Measurements from ENCODE around the gene FXYD6. TPM values are rescaled to one million over a fixed set of nuclear protein-coding genes. Genes with fewer than 3 reads are reported as not detected.

The FXYD6 gene
- total and polyA plus RNA-seq, 3 experiments from 2014 or later = 0.11 TPM; not detected in 2

- no peaks in the 10 kb centered on the region for H3K4me1 Mint-ChIP-seq
- no peak overlapping the region for H3K4me3 Mint-ChIP-seq
- H3K27ac Mint-ChIP-seq = no peak overlapping the region
- Histone ChIP-seq H3K4me1 (ENCODE audit: insufficient read depth, low read length) (no peaks in the 10 kb centered on the region), H3K4me3 (ENCODE audit: low read length) (no peak overlapping the region), H3K27ac (ENCODE audit: low read depth, low read length) (no peak overlapping the region), H3K36me3 (ENCODE audit: insufficient read depth, low read length) (no peaks in the 10 kb centered on the region), H3K9me3 (ENCODE audit: low read length) (no peaks in the 10 kb centered on the region), H3K27me3 (ENCODE audit: insufficient read depth, low read length, poor library complexity, severe bottlenecking) (no peaks in the 10 kb centered on the region)
- H3K27me3 Mint-ChIP-seq = peaks cover 8 to 24% of the 10 kb centered on the region in 2 donors
- H3K9me3 Mint-ChIP-seq = peaks cover 3 to 12% (median 9%) of the 10 kb centered on the region in 5 donors
- H3K36me3 Mint-ChIP-seq = peaks cover 0 to 21% (median 0%) of the 10 kb centered on the region in 3 donors
- no peak for DNase-seq
- ChIA-PET CTCF (no interaction called here), POLR2A (no interaction called here)
Measured at GRCh38 chr11:117891362-117891761, 14.9 kb upstream of the FXYD6 start.

GRCh38 chr11:117888139-117888566 is 11.7 kb upstream of the FXYD6 start:
- ChIA-PET POLR2A (no interaction called here), CTCF (no interaction called here)
- Mint-ChIP-seq H3K9me3 (peaks cover 3 to 12% (median 5%) of the 10 kb centered on the region in 5 donors), H3K27me3 (peaks cover 2 to 16% of the 10 kb centered on the region in 2 donors), H3K36me3 (peaks cover 0 to 21% (median 0%) of the 10 kb centered on the region in 3 donors), H3K4me1 (no peaks in the 10 kb centered on the region), H3K4me3 (no peak overlapping the region), H3K27ac (no peak overlapping the region)
- no peak for DNase-seq
- Histone ChIP-seq H3K27ac (ENCODE audit: low read depth, low read length) (no peak overlapping the region), H3K4me1 (ENCODE audit: insufficient read depth, low read length) (no peaks in the 10 kb centered on the region), H3K4me3 (ENCODE audit: low read length) (no peak overlapping the region), H3K9me3 (ENCODE audit: low read length) (no peaks in the 10 kb centered on the region), H3K36me3 (ENCODE audit: insufficient read depth, low read length) (no peaks in the 10 kb centered on the region), H3K27me3 (ENCODE audit: insufficient read depth, low read length, poor library complexity, severe bottlenecking) (no peaks in the 10 kb centered on the region)

GRCh38 chr11:117887431-117888138 is 11.1 kb upstream of the FXYD6 start:
- Histone ChIP-seq H3K4me1 (ENCODE audit: insufficient read depth, low read length) (no peaks in the 10 kb centered on the region), H3K4me3 (ENCODE audit: low read length) (no peak overlapping the region), H3K27me3 (ENCODE audit: insufficient read depth, low read length, poor library complexity, severe bottlenecking) (no peaks in the 10 kb centered on the region), H3K9me3 (ENCODE audit: low read length) (no peaks in the 10 kb centered on the region), H3K27ac (ENCODE audit: low read depth, low read length) (no peak overlapping the region), H3K36me3 (ENCODE audit: insufficient read depth, low read length) (no peaks in the 10 kb centered on the region)
- Mint-ChIP-seq H3K9me3 (peaks cover 2 to 10% (median 5%) of the 10 kb centered on the region in 5 donors), H3K27ac (no peak overlapping the region), H3K36me3 (peaks cover 0 to 16% (median 0%) of the 10 kb centered on the region in 3 donors), H3K4me1 (no peaks in the 10 kb centered on the region), H3K4me3 (no peak overlapping the region), H3K27me3 (peaks cover 5 to 13% of the 10 kb centered on the region in 2 donors)
- DNase-seq = no peak
- CTCF ChIA-PET = no interaction called here
- POLR2A ChIA-PET = no interaction called here

DNA sequence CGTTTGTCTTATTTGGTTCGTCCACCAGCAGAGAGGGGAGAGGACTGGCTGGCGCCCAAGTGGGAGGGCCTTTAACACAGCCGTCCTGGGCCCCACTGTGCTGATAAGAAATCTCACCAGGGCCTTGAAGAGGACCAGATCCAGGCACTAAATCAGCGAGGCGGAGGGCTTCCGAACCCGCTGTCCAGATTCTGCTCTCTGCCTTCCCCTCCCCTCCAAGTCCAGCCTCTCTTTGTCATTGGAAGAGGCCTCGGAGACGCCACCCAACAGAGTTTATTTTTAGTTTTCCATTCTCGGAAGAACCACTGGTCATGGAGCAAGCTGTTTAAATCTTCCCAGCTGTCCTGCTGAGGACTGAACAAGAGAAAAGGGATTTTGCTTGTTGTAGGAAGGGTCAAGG is 9.3 kb upstream of the FXYD6 start:
- ChIA-PET POLR2A (no interaction called here), CTCF (interaction anchor here (1.4 kb wide), 1 partner anchor 168 kb away, joined by 4 read pairs; no protein-coding TSS in a partner anchor)
- Mint-ChIP-seq H3K27ac (peak overlapping the region in 1 of 8 donors; percentile 86), H3K4me3 (no peak overlapping the region), H3K27me3 (peaks cover 9 to 22% of the 10 kb centered on the region in 2 donors), H3K9me3 (peaks cover 2 to 6% (median 4%) of the 10 kb centered on the region in 5 donors), H3K36me3 (peaks cover 0 to 8% (median 0%) of the 10 kb centered on the region in 3 donors), H3K4me1 (no peaks in the 10 kb centered on the region)
- no peaks in the 10 kb centered on the region for H3K9me3 ChIP-seq (ENCODE audit: low read length)
- H3K4me3 ChIP-seq (ENCODE audit: low read length) = no peak overlapping the region
- no peak for DNase-seq
- H3K4me1 ChIP-seq (ENCODE audit: insufficient read depth, low read length) = no peaks in the 10 kb centered on the region
- no peaks in the 10 kb centered on the region for H3K27me3 ChIP-seq (ENCODE audit: insufficient read depth, low read length, poor library complexity, severe bottlenecking)
- H3K36me3 ChIP-seq (ENCODE audit: insufficient read depth, low read length) = no peaks in the 10 kb centered on the region
- H3K27ac ChIP-seq (ENCODE audit: low read depth, low read length) = no peak overlapping the region

DNA sequence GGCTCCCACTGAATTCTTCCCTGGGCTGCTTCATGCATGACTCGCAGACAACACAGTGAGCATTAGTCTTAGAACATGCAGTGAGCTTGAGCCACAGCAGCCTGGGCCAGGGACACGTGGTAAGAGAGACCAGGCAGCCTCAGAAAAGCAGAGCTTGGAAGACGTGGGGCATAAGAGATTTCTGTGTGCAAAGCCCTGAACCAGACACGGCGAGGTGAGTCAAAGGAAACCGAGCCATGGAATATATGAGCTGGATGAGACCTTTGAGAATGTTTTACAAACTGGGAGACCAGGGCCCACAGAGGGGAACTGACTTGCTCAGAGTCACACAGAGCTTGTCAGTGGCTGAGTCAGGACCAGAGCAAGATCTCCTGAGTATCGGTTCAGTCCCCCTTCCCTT is 8.5 kb upstream of the FXYD6 start:
- no peak overlapping the region for H3K4me3 ChIP-seq (ENCODE audit: low read length)
- no peaks in the 10 kb centered on the region for H3K4me1 ChIP-seq (ENCODE audit: insufficient read depth, low read length)
- no peaks in the 10 kb centered on the region for H3K36me3 ChIP-seq (ENCODE audit: insufficient read depth, low read length)
- no peak overlapping the region for H3K27ac Mint-ChIP-seq
- H3K4me1 Mint-ChIP-seq = no peaks in the 10 kb centered on the region
- H3K36me3 Mint-ChIP-seq = peaks cover 0 to 3% (median 0%) of the 10 kb centered on the region in 3 donors
- H3K4me3 Mint-ChIP-seq = no peak overlapping the region
- H3K27ac ChIP-seq (ENCODE audit: low read depth, low read length) = no peak overlapping the region
- no peaks in the 10 kb centered on the region for H3K9me3 ChIP-seq (ENCODE audit: low read length)
- ChIA-PET POLR2A (no interaction called here), CTCF (interaction anchor here (1.0 to 1.4 kb wide), 2 partner anchors 68 to 168 kb away, joined by 3 to 4 read pairs; no protein-coding TSS in a partner anchor)
- H3K27me3 ChIP-seq (ENCODE audit: insufficient read depth, low read length, poor library complexity, severe bottlenecking) = no peaks in the 10 kb centered on the region
- H3K27me3 Mint-ChIP-seq = peaks cover 12 to 29% of the 10 kb centered on the region in 2 donors
- no peak for DNase-seq
- H3K9me3 Mint-ChIP-seq = peaks cover 2 to 3% (median 3%) of the 10 kb centered on the region in 5 donors

DNA sequence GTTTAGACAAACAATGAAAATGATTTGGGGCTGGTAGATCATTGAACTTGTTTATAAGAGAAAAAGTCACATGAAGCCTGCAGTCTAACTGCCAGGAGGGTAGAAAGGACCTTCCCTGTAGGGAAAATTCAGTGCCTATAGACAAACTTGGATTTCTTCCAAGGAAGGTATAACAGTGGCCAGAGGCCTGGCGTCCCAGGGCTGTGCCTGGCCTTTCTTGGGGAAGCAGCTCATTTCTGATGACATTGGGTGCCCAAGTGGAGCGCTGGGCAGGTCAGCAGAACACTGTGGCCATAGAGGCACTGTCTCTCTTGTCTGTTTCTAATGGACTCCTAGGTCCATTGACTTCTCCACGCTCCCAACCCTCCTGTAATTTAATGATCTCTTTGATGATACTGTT is 6.6 kb upstream of the FXYD6 start:
- peaks cover 21 to 35% of the 10 kb centered on the region in 2 donors for H3K27me3 Mint-ChIP-seq
- no peak overlapping the region for H3K27ac ChIP-seq (ENCODE audit: low read depth, low read length)
- no peaks in the 10 kb centered on the region for H3K4me1 Mint-ChIP-seq
- no peaks in the 10 kb centered on the region for H3K9me3 ChIP-seq (ENCODE audit: low read length)
- ChIA-PET CTCF (no interaction called here), POLR2A (no interaction called here)
- H3K4me3 Mint-ChIP-seq = no peak overlapping the region
- H3K27me3 ChIP-seq (ENCODE audit: insufficient read depth, low read length, poor library complexity, severe bottlenecking) = no peaks in the 10 kb centered on the region
- H3K4me1 ChIP-seq (ENCODE audit: insufficient read depth, low read length) = no peaks in the 10 kb centered on the region
- H3K9me3 Mint-ChIP-seq = no peaks in the 10 kb centered on the region
- H3K36me3 ChIP-seq (ENCODE audit: insufficient read depth, low read length) = no peaks in the 10 kb centered on the region
- DNase-seq = no peak
- H3K4me3 ChIP-seq (ENCODE audit: low read length) = no peak overlapping the region
- H3K36me3 Mint-ChIP-seq = no peaks in the 10 kb centered on the region
- H3K27ac Mint-ChIP-seq = no peak overlapping the region

- no peak overlapping the region for H3K4me3 ChIP-seq (ENCODE audit: low read length)
- Mint-ChIP-seq H3K4me3 (no peak overlapping the region), H3K9me3 (no peaks in the 10 kb centered on the region), H3K36me3 (no peaks in the 10 kb centered on the region), H3K4me1 (no peaks in the 10 kb centered on the region), H3K27me3 (peaks cover 24 to 39% of the 10 kb centered on the region in 2 donors), H3K27ac (no peak overlapping the region)
- no peaks in the 10 kb centered on the region for H3K9me3 ChIP-seq (ENCODE audit: low read length)
- ChIA-PET CTCF (no interaction called here), POLR2A (no interaction called here)
- H3K27me3 ChIP-seq (ENCODE audit: insufficient read depth, low read length, poor library complexity, severe bottlenecking) = peaks cover under 1% of the 10 kb centered on the region
- DNase-seq = no peak
- no peak overlapping the region for H3K27ac ChIP-seq (ENCODE audit: low read depth, low read length)
- H3K36me3 ChIP-seq (ENCODE audit: insufficient read depth, low read length) = no peaks in the 10 kb centered on the region
- H3K4me1 ChIP-seq (ENCODE audit: insufficient read depth, low read length) = no peaks in the 10 kb centered on the region
Measured at GRCh38 chr11:117882311-117882905, 6.0 kb upstream of the FXYD6 start.

- no peak overlapping the region for H3K27ac Mint-ChIP-seq
- Histone ChIP-seq H3K9me3 (ENCODE audit: low read length) (no peaks in the 10 kb centered on the region), H3K27ac (ENCODE audit: low read depth, low read length) (no peak overlapping the region), H3K27me3 (ENCODE audit: insufficient read depth, low read length, poor library complexity, severe bottlenecking) (peaks cover 11% of the 10 kb centered on the region), H3K4me1 (ENCODE audit: insufficient read depth, low read length) (peaks cover 6% of the 10 kb centered on the region), H3K4me3 (ENCODE audit: low read length) (no peak overlapping the region), H3K36me3 (ENCODE audit: insufficient read depth, low read length) (no peaks in the 10 kb centered on the region)
- ChIA-PET POLR2A (no interaction called here), CTCF (no interaction called here)
- peaks cover 7 to 9% (median 9%) of the 10 kb centered on the region in 3 donors for H3K4me1 Mint-ChIP-seq
- no peak for DNase-seq
- no peaks in the 10 kb centered on the region for H3K36me3 Mint-ChIP-seq
- H3K9me3 Mint-ChIP-seq = no peaks in the 10 kb centered on the region
- H3K27me3 Mint-ChIP-seq = peaks cover 32 to 48% of the 10 kb centered on the region in 2 donors
- no peak overlapping the region for H3K4me3 Mint-ChIP-seq
Measured at GRCh38 chr11:117881217-117881616, 4.8 kb upstream of the FXYD6 start.
